ENCODE measurements around the gene FTO. TPM values are rescaled to one million over a fixed set of nuclear protein-coding genes. Genes with fewer than 3 reads are reported as not detected.

FTO gene
- total and polyA plus RNA-seq, 2 of the 13 experiments (the other 11 are each of a cell fraction or from before 2014, with no cell fraction given), result 41.6 to 55.8 TPM

GRCh38 chr16:53866520-53866919, 162.6 kb downstream of the FTO start:
- intact Hi-C loops (cut with micrococcal nuclease; ENCODE audit: unreplicated experiment) (no loop called here), in situ Hi-C loops (cut with HindIII; ENCODE audit: extremely low pct_ligation_motif_present, low pct_unique_long_range_greater_than_20kb) (no loop called here)
- Histone ChIP-seq H3K4me3 (replicated peaks in 1 of 3; ENCODE audit: insufficient read depth in 1 of 3, low read depth in 2 of 3, low read length in 3 of 3) (no peak overlapping the region), H4K20me1 (ENCODE audit: insufficient read depth, low read length) (no peaks in the 10 kb centered on the region), H3K9me3 (ENCODE audit: low read length) (peaks cover 8% of the 10 kb centered on the region), H2AFZ (ENCODE audit: low read length) (no peak overlapping the region), H3K9ac (ENCODE audit: insufficient read depth, low read depth, low read length) (no peak overlapping the region), H3K4me1 (ENCODE audit: insufficient read depth, low read length) (no peaks in the 10 kb centered on the region), H3K4me2 (ENCODE audit: low read depth, low read length) (no peak overlapping the region), H3K27me3 (ENCODE audit: control insufficient read depth in 1 of 2, insufficient read depth in 2 of 2, low read length in 2 of 2) (no peaks in the 10 kb centered on the region), H3K79me2 (ENCODE audit: insufficient read depth, low read length) (no peaks in the 10 kb centered on the region), H3K27ac (ENCODE audit: extremely low read length, insufficient read depth, low read length) (no peak overlapping the region), H3K36me3 (replicated peaks in 1 of 2; ENCODE audit: control insufficient read depth in 1 of 2, insufficient read depth in 2 of 2, low read length in 2 of 2) (peaks cover 0 to 4% of the 10 kb centered on the region in 2 experiments; a peak in 1 of 5 replicates)
- WGBS (ENCODE audit: low lambda C conversion rate), result 88% methylated on average over 1 of the region's 1 CpG
- ChIA-PET CTCF (ENCODE audit: low intra/inter-chr PET ratio, low total read pairs) (no interaction called here), POLR2A (no interaction called here)
- DNase-seq (ENCODE audit: low spot score), result no peak
- FAIRE-seq, result no peak
- TF ChIP-seq KLF15 (CRISPR knock-in tag; IDR thresholded peaks at IDR 0.05; ENCODE audit: borderline replicate concordance) (no peak), EED (CRISPR knock-in tag; IDR thresholded peaks at IDR 0.05) (no peak), SP140L (CRISPR knock-in tag; IDR thresholded peaks at IDR 0.05; ENCODE audit: borderline replicate concordance) (no peak), ZNF326 (CRISPR knock-in tag; IDR thresholded peaks at IDR 0.05; ENCODE audit: borderline replicate concordance) (no peak), BHLHE40 (IDR thresholded peaks at IDR 0.05; ENCODE audit: low read length) (no peak), ZNF230 (CRISPR knock-in tag; IDR thresholded peaks at IDR 0.05) (no peak), ATF7 (IDR thresholded peaks at IDR 0.05) (peak; percentile 85), ATF7 (CRISPR knock-in tag; IDR thresholded peaks at IDR 0.05) (no peak), CREB1 (IDR thresholded peaks at IDR 0.05) (0 out of 2 replicates have a peak, but pooled peaks have one; percentile 19), CREB1 (CRISPR knock-in tag; IDR thresholded peaks at IDR 0.05) (no peak), ZIK1 (CRISPR knock-in tag; IDR thresholded peaks at IDR 0.05; ENCODE audit: borderline replicate concordance, low read depth) (no peak), RBM39 (IDR thresholded peaks at IDR 0.05; ENCODE audit: low read depth, low read length, poor library complexity, severe bottlenecking) (no peak), ZFP41 (CRISPR knock-in tag; IDR thresholded peaks at IDR 0.05; ENCODE audit: borderline replicate concordance) (no peak), MATR3 (CRISPR knock-in tag; IDR thresholded peaks at IDR 0.05) (no peak)
- BruUV-seq (replicated peaks), result no TSS peak
- no peak for ATAC-seq
